ENCODE results near the gene CHRD. TPM values are rescaled to one million over a fixed set of nuclear protein-coding genes. Genes with fewer than 3 reads are reported as not detected.

The CHRD gene
- polyA plus RNA-seq: 3.7 TPM
- long read RNA-seq, donor 1: 0 reads
- long read RNA-seq, donor 2: 0 reads
- long read RNA-seq, donor 3: 0 reads
- long read RNA-seq, donor 4: 0 reads
- long read RNA-seq, donor 5, partial matches to known transcripts: 0 of 1 reads
- long read RNA-seq, donor 5, other reads (novel, unspliced or antisense): 0 of 1 reads
- long read RNA-seq, donor 6: 0 reads
- long read RNA-seq, donor 7: 0 reads
- long read RNA-seq, donor 8: 0 reads
- long read RNA-seq, donor 9, partial matches to known transcripts: 0 of 1 reads
- long read RNA-seq, donor 9, other reads (novel, unspliced or antisense): 0 of 1 reads
- long read RNA-seq, donor 10, partial matches to known transcripts: 0 of 1 reads
- long read RNA-seq, donor 10, other reads (novel, unspliced or antisense): 0 of 1 reads
- long read RNA-seq, donor 11: 0 reads

DNA sequence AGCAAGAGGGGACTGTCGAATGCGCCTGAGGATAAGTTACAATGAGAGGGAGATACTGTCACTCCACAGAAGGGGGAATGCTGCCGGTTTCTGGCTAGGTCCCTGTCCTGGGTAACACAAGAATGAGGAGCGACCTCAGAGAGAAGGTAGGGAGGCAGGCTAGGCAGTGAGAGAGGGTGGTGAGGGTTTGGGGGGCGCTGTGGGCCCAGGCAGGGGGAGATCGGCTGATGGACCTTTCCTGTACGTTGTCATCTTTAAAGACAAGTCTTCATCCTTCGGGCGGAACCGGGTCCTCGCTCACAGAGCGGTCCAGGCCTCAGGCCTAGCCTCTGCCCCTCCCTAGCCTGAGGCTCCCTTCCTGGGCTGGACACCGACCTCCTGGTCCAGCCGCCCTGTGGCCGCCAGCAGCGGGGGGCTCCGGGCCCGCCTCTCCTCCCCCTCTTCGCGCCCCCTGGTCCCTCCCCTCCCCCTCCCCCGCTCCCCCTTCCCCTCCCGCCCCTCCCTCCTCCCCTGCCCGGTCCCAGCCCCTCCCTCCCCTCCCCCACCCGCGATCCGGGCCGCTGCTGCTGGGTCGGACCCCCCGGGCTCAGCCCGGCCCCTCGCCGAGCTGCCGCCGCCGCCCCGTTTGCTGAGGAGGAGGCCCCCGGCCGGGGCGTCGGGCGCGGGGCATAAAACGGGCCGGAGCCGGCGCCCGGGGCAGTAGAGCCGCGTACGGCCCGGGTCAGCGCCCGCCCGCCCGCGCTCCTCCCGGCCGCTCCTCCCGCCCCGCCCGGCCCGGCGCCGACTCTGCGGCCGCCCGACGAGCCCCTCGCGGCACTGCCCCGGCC is at the start of gene CHRD:
Gene CHRD (plus strand): TSS at position 697 of the 827 bp plus-strand sequence. CDS start 265 bp downstream, outside the sequence.
- Histone ChIP-seq H3K9me3 (ENCODE audit: control insufficient read depth, low read depth, low read length) (peaks cover 5% of the 10 kb centered on the region), H3K36me3 (ENCODE audit: control insufficient read depth, insufficient read depth, low read length) (no peaks in the 10 kb centered on the region), H3K27me3 (ENCODE audit: control insufficient read depth, insufficient read depth, low read length) (peaks cover 56% of the 10 kb centered on the region), H3K4me3 (ENCODE audit: low read length) (peak within 1 kb of the TSS; percentile 13), H3K4me1 (ENCODE audit: control insufficient read depth, insufficient read depth, low read length) (peaks cover 21% of the 10 kb centered on the region), H3K27ac (ENCODE audit: low read length) (no peak within 1 kb of the TSS)
- peak in 1 of 2 donors; percentile 11 for DNase-seq
- no CpG with 5 or more reads among the region's 71 CpGs for WGBS (ENCODE audit: insufficient coverage, low lambda C conversion rate)

- Histone ChIP-seq H3K27me3 (ENCODE audit: control insufficient read depth, insufficient read depth, low read length) (no peaks in the 10 kb centered on the region), H3K36me3 (ENCODE audit: control insufficient read depth, insufficient read depth, low read length) (peaks cover 75% of the 10 kb centered on the region), H3K4me1 (ENCODE audit: control insufficient read depth, insufficient read depth, low read length) (peaks cover 14% of the 10 kb centered on the region), H3K4me3 (ENCODE audit: low read length) (no peak overlapping the region), H3K27ac (ENCODE audit: low read length) (no peak overlapping the region), H3K9me3 (ENCODE audit: control insufficient read depth, low read depth, low read length) (no peaks in the 10 kb centered on the region)
- 100% methylated on average over 1 of the region's 10 CpGs for WGBS (ENCODE audit: insufficient coverage, low lambda C conversion rate)
- DNase-seq: no peak
These were observed 47.3 kb upstream of the CHRD start for GRCh38 chr3:184332370-184333090.

DNA sequence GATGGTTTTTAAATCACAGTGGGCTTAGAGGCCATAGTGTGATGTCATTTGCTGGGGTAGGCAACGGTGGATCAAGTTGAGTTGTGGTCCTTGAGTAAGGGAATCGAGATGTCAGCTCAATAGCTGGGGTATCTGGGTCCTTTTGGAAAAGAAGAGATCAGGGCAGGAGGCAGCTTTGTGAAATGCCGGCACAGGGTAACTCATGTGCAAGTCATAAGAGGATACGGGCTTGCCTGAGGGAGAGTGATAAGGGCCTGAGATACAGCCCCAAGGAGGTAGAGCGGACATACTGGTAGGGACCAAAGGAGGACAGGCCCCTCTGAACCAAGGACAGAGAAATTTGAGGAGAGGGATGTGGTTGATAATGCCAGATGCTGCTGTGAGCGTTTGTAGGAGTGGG is 46.7 kb upstream of the CHRD start:
- H3K9me3 ChIP-seq (ENCODE audit: control insufficient read depth, low read depth, low read length): no peaks in the 10 kb centered on the region
- H3K4me3 ChIP-seq (ENCODE audit: low read length): no peak overlapping the region
- whole genome bisulfite sequencing (ENCODE audit: insufficient coverage, low lambda C conversion rate): 100% methylated on average over 1 of the region's 6 CpGs
- no peak overlapping the region for H3K27ac ChIP-seq (ENCODE audit: low read length)
- peaks cover 68% of the 10 kb centered on the region for H3K36me3 ChIP-seq (ENCODE audit: control insufficient read depth, insufficient read depth, low read length)
- peaks cover 16% of the 10 kb centered on the region for H3K4me1 ChIP-seq (ENCODE audit: control insufficient read depth, insufficient read depth, low read length)
- H3K27me3 ChIP-seq (ENCODE audit: control insufficient read depth, insufficient read depth, low read length): no peaks in the 10 kb centered on the region
- DNase-seq: no peak

GRCh38 chr3:184333700-184334099 is 46.2 kb upstream of the CHRD start:
- Histone ChIP-seq H3K27me3 (ENCODE audit: control insufficient read depth, insufficient read depth, low read length) (no peaks in the 10 kb centered on the region), H3K4me3 (ENCODE audit: low read length) (no peak overlapping the region), H3K27ac (ENCODE audit: low read length) (no peak overlapping the region), H3K4me1 (ENCODE audit: control insufficient read depth, insufficient read depth, low read length) (peaks cover 19% of the 10 kb centered on the region), H3K36me3 (ENCODE audit: control insufficient read depth, insufficient read depth, low read length) (peaks cover 63% of the 10 kb centered on the region), H3K9me3 (ENCODE audit: control insufficient read depth, low read depth, low read length) (no peaks in the 10 kb centered on the region)
- no peak for DNase-seq
- no CpG with 5 or more reads among the region's 3 CpGs for WGBS (ENCODE audit: insufficient coverage, low lambda C conversion rate)

- Histone ChIP-seq H3K27me3 (ENCODE audit: control insufficient read depth, insufficient read depth, low read length) (no peaks in the 10 kb centered on the region), H3K4me1 (ENCODE audit: control insufficient read depth, insufficient read depth, low read length) (peaks cover 24% of the 10 kb centered on the region), H3K4me3 (ENCODE audit: low read length) (no peak overlapping the region), H3K9me3 (ENCODE audit: control insufficient read depth, low read depth, low read length) (no peaks in the 10 kb centered on the region), H3K27ac (ENCODE audit: low read length) (peak overlapping the region; percentile 98), H3K36me3 (ENCODE audit: control insufficient read depth, insufficient read depth, low read length) (peaks cover 56% of the 10 kb centered on the region)
- WGBS (ENCODE audit: insufficient coverage, low lambda C conversion rate): no CpG with 5 or more reads among the region's 15 CpGs
- no peak for DNase-seq
These were observed 45.2 kb upstream of the CHRD start for GRCh38 chr3:184334470-184335158.

- peaks cover 24% of the 10 kb centered on the region for H3K4me1 ChIP-seq (ENCODE audit: control insufficient read depth, insufficient read depth, low read length)
- H3K27me3 ChIP-seq (ENCODE audit: control insufficient read depth, insufficient read depth, low read length): no peaks in the 10 kb centered on the region
- DNase-seq: no peak
- peaks cover 50% of the 10 kb centered on the region for H3K36me3 ChIP-seq (ENCODE audit: control insufficient read depth, insufficient read depth, low read length)
- H3K27ac ChIP-seq (ENCODE audit: low read length): peak overlapping the region; percentile 98
- no peaks in the 10 kb centered on the region for H3K9me3 ChIP-seq (ENCODE audit: control insufficient read depth, low read depth, low read length)
- H3K4me3 ChIP-seq (ENCODE audit: low read length): peak overlapping the region; percentile 73
- WGBS (ENCODE audit: insufficient coverage, low lambda C conversion rate): no CpG with 5 or more reads among the region's 4 CpGs
These were observed 44.6 kb upstream of the CHRD start for GRCh38 chr3:184335291-184335660.

GRCh38 chr3:184335661-184336546 is 44.0 kb upstream of the CHRD start:
- WGBS (ENCODE audit: insufficient coverage, low lambda C conversion rate): no CpG with 5 or more reads among the region's 77 CpGs
- Histone ChIP-seq H3K27ac (ENCODE audit: low read length) (peak overlapping the region; percentile 98), H3K27me3 (ENCODE audit: control insufficient read depth, insufficient read depth, low read length) (no peaks in the 10 kb centered on the region), H3K4me3 (ENCODE audit: low read length) (peak overlapping the region; percentile 73), H3K36me3 (ENCODE audit: control insufficient read depth, insufficient read depth, low read length) (peaks cover 46% of the 10 kb centered on the region), H3K9me3 (ENCODE audit: control insufficient read depth, low read depth, low read length) (no peaks in the 10 kb centered on the region), H3K4me1 (ENCODE audit: control insufficient read depth, insufficient read depth, low read length) (peaks cover 24% of the 10 kb centered on the region)
- DNase-seq: peak; percentile 83 to 87

DNA sequence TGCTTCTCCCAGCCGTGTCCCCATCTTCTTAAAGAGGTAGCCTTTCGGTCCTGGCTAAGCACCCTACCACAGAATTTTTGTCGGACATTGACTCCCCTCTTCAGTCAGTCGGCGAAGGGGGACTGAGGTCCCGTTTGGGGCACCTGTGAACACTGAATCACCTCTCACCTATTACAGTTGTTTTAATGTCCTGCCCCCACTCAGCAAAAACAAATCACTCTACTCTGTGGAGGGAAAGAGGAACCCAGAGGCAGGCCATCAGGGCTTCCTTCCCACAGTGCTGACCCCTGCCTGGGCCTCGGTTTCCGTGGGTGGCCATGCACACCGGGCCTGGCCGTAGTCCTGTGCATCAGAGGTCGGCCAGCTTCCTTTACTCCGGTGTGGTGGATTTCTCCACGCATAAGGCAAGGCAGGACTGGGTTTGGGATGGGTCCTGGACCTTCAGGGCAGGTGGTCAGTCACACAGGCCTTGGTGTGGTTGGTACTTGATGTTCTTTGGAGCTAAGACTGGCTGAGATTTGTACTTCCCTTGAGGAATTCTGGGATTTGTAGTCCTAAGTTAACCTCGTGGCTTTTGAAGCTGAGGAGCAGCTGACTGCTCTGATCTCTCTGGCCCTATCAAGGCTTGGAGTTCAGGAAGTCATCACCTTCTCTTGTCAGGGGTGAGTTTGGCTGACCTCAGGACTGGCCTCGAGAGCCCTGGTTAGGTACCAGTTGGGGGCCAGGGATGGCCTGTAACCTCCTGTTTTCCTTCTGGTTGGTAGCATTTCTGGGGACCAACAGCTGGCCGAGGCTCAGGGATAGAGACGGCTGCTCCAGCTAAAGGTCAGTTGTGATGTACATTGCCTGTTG is 43.1 kb upstream of the CHRD start:
- H3K4me1 ChIP-seq (ENCODE audit: control insufficient read depth, insufficient read depth, low read length): peaks cover 24% of the 10 kb centered on the region
- peak overlapping the region; percentile 73 for H3K4me3 ChIP-seq (ENCODE audit: low read length)
- H3K27me3 ChIP-seq (ENCODE audit: control insufficient read depth, insufficient read depth, low read length): no peaks in the 10 kb centered on the region
- DNase-seq: peak; percentile 47 to 70
- no CpG with 5 or more reads among the region's 17 CpGs for WGBS (ENCODE audit: insufficient coverage, low lambda C conversion rate)
- peak overlapping the region; percentile 98 for H3K27ac ChIP-seq (ENCODE audit: low read length)
- no peaks in the 10 kb centered on the region for H3K9me3 ChIP-seq (ENCODE audit: control insufficient read depth, low read depth, low read length)
- H3K36me3 ChIP-seq (ENCODE audit: control insufficient read depth, insufficient read depth, low read length): peaks cover 40% of the 10 kb centered on the region

- Histone ChIP-seq H3K9me3 (ENCODE audit: control insufficient read depth, low read depth, low read length) (no peaks in the 10 kb centered on the region), H3K27me3 (ENCODE audit: control insufficient read depth, insufficient read depth, low read length) (no peaks in the 10 kb centered on the region), H3K36me3 (ENCODE audit: control insufficient read depth, insufficient read depth, low read length) (peaks cover 38% of the 10 kb centered on the region), H3K27ac (ENCODE audit: low read length) (peak within 1 kb of the TSS; percentile 98), H3K4me3 (ENCODE audit: low read length) (peak within 1 kb of the TSS; percentile 73), H3K4me1 (ENCODE audit: control insufficient read depth, insufficient read depth, low read length) (peaks cover 24% of the 10 kb centered on the region)
- DNase-seq: no peak
- 100% methylated on average over 1 of the region's 6 CpGs for WGBS (ENCODE audit: insufficient coverage, low lambda C conversion rate)
These were observed 42.5 kb upstream of the CHRD start, which contains the start of gene FAM131A for GRCh38 chr3:184337399-184337714. Gene FAM131A (plus strand): TSS chr3:184337600. CDS start chr3:184337631, 31 bp downstream.
